NCI-H82 treated with DMSO at 0.1 percent for 48 hours (cell line): ENCODE measurements around the gene CHTOP.

Experiments used
- DNase-seq: peaks from one replicate; lab custom pipeline; 2025; ENCODE audit not compliant: unreplicated experiment; lab: John Stamatoyannopoulos, UW

Gene CHTOP

GRCh38 chr1:153612755-153613331, 21.0 kb upstream of the CHTOP start, which contains the start of gene S100A16:
TSS of gene S100A16 (minus strand) at chr1:153613137. CDS start at chr1:153608151, 4,986 bp downstream.
- no peak for DNase-seq

- no peak for DNase-seq
These were observed 20.5 kb upstream of the CHTOP start for GRCh38 chr1:153613406-153613805.

GRCh38 chr1:153614189-153614900, 19.5 kb upstream of the CHTOP start:
- DNase-seq, result no peak

GRCh38 chr1:153614906-153615305, 19.0 kb upstream of the CHTOP start:
- no peak for DNase-seq

GRCh38 chr1:153615406-153615805, 18.5 kb upstream of the CHTOP start:
- no peak for DNase-seq

GRCh38 chr1:153616144-153616916, 17.5 kb upstream of the CHTOP start, which contains the start of gene S100A14:
TSS of gene S100A14 (minus strand) at chr1:153616325. CDS start at chr1:153615858, 467 bp downstream.
- no peak for DNase-seq

- no peak for DNase-seq
These were observed 17.0 kb upstream of the CHTOP start for GRCh38 chr1:153616917-153617311.

- DNase-seq, result no peak
These were observed 16.2 kb upstream of the CHTOP start for GRCh38 chr1:153617663-153618062.

- no peak for DNase-seq
These were observed 14.7 kb upstream of the CHTOP start for GRCh38 chr1:153619171-153619570.

GRCh38 chr1:153623101-153623500, 10.8 kb upstream of the CHTOP start:
- DNase-seq, result no peak

- no peak for DNase-seq
These were observed 8.8 kb upstream of the CHTOP start for GRCh38 chr1:153624965-153625611.

GRCh38 chr1:153626477-153626903, 7.4 kb upstream of the CHTOP start:
- no peak for DNase-seq

GRCh38 chr1:153626904-153627714, 6.8 kb upstream of the CHTOP start, which contains the start of gene S100A13:
TSS of gene S100A13 (minus strand) at chr1:153627505. CDS start at chr1:153626472, 1,033 bp downstream.
- DNase-seq, result peak; percentile 84

- DNase-seq, result no peak
These were observed 5.9 kb upstream of the CHTOP start, which contains the start of gene S100A1 for GRCh38 chr1:153627715-153628626. TSS of gene S100A1 (plus strand) at chr1:153628434. CDS start at chr1:153630522, 2,088 bp downstream.

GRCh38 chr1:153628638-153629342, 5.1 kb upstream of the CHTOP start:
- no peak for DNase-seq

GRCh38 chr1:153629343-153629665, 4.6 kb upstream of the CHTOP start:
- no peak for DNase-seq

- DNase-seq, result no peak
These were observed 3.9 kb upstream of the CHTOP start for GRCh38 chr1:153629971-153630370.

- DNase-seq, result no peak
These were observed 3.5 kb upstream of the CHTOP start for GRCh38 chr1:153630384-153630783.
